HG02678 (cell line): ENCODE results near the gene CBFA2T2.
"Not testable (repeated sequence)": the region's sequence is repeated elsewhere in the genome, so short reads cannot be mapped to it uniquely, and the experiment has no call there.

ENCODE experiments used
- ATAC-seq: cut with Tn5 transposase; IDR thresholded peaks from one replicate; pipeline ENCODE4 v1.9.1; 2021; ENCODE audit warnings: mild to moderate bottlenecking, moderate library complexity; ENCODE audit not compliant: unreplicated experiment

CBFA2T2 gene

GRCh38 chr20:33568868-33569801 is 79.2 kb downstream of the CBFA2T2 start:
- ATAC-seq, result no peak

- no peak for ATAC-seq
Measured at GRCh38 chr20:33569802-33570391, 80.0 kb downstream of the CBFA2T2 start.

GRCh38 chr20:33570743-33571142 is 80.8 kb downstream of the CBFA2T2 start:
- ATAC-seq, result no peak

GRCh38 chr20:33573268-33573667 is 83.4 kb downstream of the CBFA2T2 start:
- ATAC-seq, result not testable (repeated sequence)

- no peak for ATAC-seq
Measured at GRCh38 chr20:33575282-33575681, 85.4 kb downstream of the CBFA2T2 start.

- ATAC-seq, result no peak
Measured at GRCh38 chr20:33576432-33577125, 86.7 kb downstream of the CBFA2T2 start.

GRCh38 chr20:33578510-33578909 is 88.6 kb downstream of the CBFA2T2 start:
- ATAC-seq, result no peak

GRCh38 chr20:33583143-33583542 is 93.2 kb downstream of the CBFA2T2 start:
- ATAC-seq, result no peak

GRCh38 chr20:33584976-33585375 is 95.1 kb downstream of the CBFA2T2 start:
- ATAC-seq, result no peak

- no peak for ATAC-seq
Measured at GRCh38 chr20:33585413-33585812, 95.5 kb downstream of the CBFA2T2 start.

GRCh38 chr20:33589059-33589458 is 99.2 kb downstream of the CBFA2T2 start:
- ATAC-seq, result no peak

- not testable (repeated sequence) for ATAC-seq
Measured at GRCh38 chr20:33591901-33592300, 102.0 kb downstream of the CBFA2T2 start.

GRCh38 chr20:33594743-33595142 is 104.8 kb downstream of the CBFA2T2 start:
- no peak for ATAC-seq

GRCh38 chr20:33600414-33600813 is 110.5 kb downstream of the CBFA2T2 start:
- ATAC-seq, result no peak

- ATAC-seq, result no peak
Measured at GRCh38 chr20:33600981-33601380, 111.1 kb downstream of the CBFA2T2 start.

- ATAC-seq, result no peak
Measured at GRCh38 chr20:33601861-33602260, 112.0 kb downstream of the CBFA2T2 start.

- no peak for ATAC-seq
Measured at GRCh38 chr20:33602826-33603590, 113.1 kb downstream of the CBFA2T2 start.

GRCh38 chr20:33604084-33604990 is 114.4 kb downstream of the CBFA2T2 start:
- ATAC-seq, result no peak

GRCh38 chr20:33604991-33605370 is 115.1 kb downstream of the CBFA2T2 start:
- ATAC-seq, result no peak
